Gastrocnemius medialis (tissue), 4 donors: ENCODE results near the gene NDOR1.

Source experiments
- POLR2A ChIP-seq, 2 donors: fragments of 450-650 bp; IDR thresholded peaks; one replicate each; pipeline ENCODE4 v1.6.1; 2017; ENCODE audit warnings: antibody characterized with exemption in 2 of 2, mild to moderate bottlenecking in 2 of 2, moderate library complexity in 2 of 2
- TF ChIP-seq, protein P1 (sequence below), 5 experiments: fragments of 450-650 bp in 3 of 5; fragments of 200-600 bp in 2 of 5; sonication (generic) in 2 of 5; IDR thresholded peaks in 4 of 5; conservative IDR thresholded peaks in 1 of 5; 1 replicate in 4 of 5; 2 replicates in 1 of 5; pipeline ENCODE4 v1.5.1; 2016 to 2019; ENCODE audit warnings: antibody characterized with exemption in 5 of 5, mild to moderate bottlenecking in 3 of 5, moderate library complexity in 3 of 5

DNA sequence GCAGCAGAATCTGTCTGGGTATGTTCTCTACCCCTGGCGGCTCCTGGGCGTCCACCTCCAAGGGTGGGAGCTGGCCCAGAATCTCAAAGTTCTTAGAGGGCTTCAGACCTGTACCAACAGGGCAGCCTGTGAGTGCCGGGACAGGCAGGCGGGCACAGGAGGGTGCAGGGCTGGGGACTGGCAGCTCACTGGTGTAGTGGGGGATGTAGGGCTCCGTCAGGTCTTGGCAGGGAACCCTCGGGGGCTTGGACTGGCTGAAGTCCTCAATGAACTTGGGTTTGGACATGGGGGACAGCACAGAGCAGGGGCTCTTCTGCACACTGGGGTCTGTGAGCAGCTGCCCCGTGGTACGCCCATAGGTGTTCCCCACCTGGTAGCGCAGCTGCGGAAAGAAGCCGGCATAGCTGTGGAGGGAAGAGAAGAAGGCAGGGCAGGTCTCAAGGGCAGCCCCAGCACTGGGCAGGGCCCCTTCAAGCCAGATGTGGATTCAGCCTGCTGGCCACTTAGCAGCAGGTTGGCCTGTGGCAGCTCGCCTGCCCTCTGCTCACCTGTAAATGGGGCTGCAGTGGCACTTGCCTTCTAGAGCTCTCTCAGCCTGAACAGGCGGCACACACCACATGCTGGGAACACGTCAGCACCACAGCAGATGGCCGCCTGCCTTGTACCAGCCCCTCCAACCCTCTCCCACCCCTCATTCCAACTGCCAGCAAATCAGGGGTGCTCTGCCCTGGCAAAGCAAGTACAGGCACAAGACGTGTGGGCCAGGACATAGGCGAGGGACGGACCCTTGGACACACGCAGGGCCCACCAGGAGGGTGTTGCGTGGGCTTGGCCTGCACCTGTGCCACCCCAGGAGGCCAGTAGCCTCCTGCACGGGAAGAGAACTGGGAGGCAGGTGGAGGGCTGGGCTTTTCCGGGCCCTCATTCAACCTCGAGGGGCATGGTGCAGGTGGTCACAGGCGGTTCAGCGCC, 40.2 kb downstream of the NDOR1 start:
- TF ChIP-seq, protein P1, sequence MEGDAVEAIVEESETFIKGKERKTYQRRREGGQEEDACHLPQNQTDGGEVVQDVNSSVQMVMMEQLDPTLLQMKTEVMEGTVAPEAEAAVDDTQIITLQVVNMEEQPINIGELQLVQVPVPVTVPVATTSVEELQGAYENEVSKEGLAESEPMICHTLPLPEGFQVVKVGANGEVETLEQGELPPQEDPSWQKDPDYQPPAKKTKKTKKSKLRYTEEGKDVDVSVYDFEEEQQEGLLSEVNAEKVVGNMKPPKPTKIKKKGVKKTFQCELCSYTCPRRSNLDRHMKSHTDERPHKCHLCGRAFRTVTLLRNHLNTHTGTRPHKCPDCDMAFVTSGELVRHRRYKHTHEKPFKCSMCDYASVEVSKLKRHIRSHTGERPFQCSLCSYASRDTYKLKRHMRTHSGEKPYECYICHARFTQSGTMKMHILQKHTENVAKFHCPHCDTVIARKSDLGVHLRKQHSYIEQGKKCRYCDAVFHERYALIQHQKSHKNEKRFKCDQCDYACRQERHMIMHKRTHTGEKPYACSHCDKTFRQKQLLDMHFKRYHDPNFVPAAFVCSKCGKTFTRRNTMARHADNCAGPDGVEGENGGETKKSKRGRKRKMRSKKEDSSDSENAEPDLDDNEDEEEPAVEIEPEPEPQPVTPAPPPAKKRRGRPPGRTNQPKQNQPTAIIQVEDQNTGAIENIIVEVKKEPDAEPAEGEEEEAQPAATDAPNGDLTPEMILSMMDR (IDR thresholded peaks at IDR 0.05 in 4 of 5, conservative IDR thresholded peaks at IDR 0.05 in 1 of 5), result no peak
- TF ChIP-seq POLR2A (IDR thresholded peaks at IDR 0.05), result no peak
